HCT116 (cell line): Measurements from ENCODE around the gene IFIH1. TPM values are rescaled to one million over a fixed set of nuclear protein-coding genes. Genes with fewer than 3 reads are reported as not detected.

ENCODE experiments used
- ATAC-seq: fragments of 200-7000 bp; cut with Tn5 transposase; 2 replicates; pipeline ENCODE4 v1.9.1; 2020; ENCODE audit warnings: mild to moderate bottlenecking, moderate library complexity
- BruUV-seq: library from RNA; stranded (reverse); fragments of 400-500 nt; replicated peaks from 2 replicates; lab custom pipeline; 2021; lab: Mats Ljungman, UMichigan
- CTCF ChIA-PET: fragments of 300-600 bp; sonication (Branson Sonifier 250); formaldehyde crosslinking; loops from one replicate; lab custom pipeline; 2021; ENCODE audit warnings: antibody characterized with exemption; lab: Charles Lee
- POLR2A ChIA-PET: fragments of 300-600, 350-600 bp; sonication (Branson Sonifier 250); formaldehyde crosslinking; loops from one replicate; lab custom pipeline; 2021; ENCODE audit warnings: antibody characterized with exemption; lab: Charles Lee
- RAD21 ChIA-PET, 2 experiments: fragments of 300-600 bp; sonication (Branson Sonifier 250); formaldehyde crosslinking; loops; one replicate each; lab custom pipeline; 2023; ENCODE audit warnings: low total read pairs in 2 of 2; ENCODE audit not compliant: uncharacterized antibody in 2 of 2, unreplicated experiment in 2 of 2, low non-redundant PET in 1 of 2; lab: Charles Lee
- DNase-seq: peaks from one replicate; pipeline ENCODE4 v3.0.0-alpha.2; 2010; ENCODE audit warnings: low read depth, low spot score
- H2AFZ ChIP-seq: fragments of 200-600 bp; shearing (Covaris generic), sonication (generic); 2 replicates; pipeline ENCODE4 v1.6.1; 2017; ENCODE audit warnings: low read depth, mixed run types, mixed read lengths, antibody characterized with exemption, low read length; ENCODE audit not compliant: poor library complexity, severe bottlenecking
- H3K27ac ChIP-seq: 2 replicates; pipeline ENCODE4 v1.5.1; 2012; ENCODE audit warnings: low read depth, low read length
- H3K27me3 ChIP-seq: fragments of 200-600 bp; sonication (generic); 2 replicates; pipeline ENCODE4 v1.6.1; 2016; ENCODE audit warnings: mixed run types, low read length, mixed read lengths; ENCODE audit not compliant: insufficient read depth
- H3K36me3 ChIP-seq, 2 experiments: fragments of 200-500 bp in 1 of 2; fragments of 200-600 bp in 1 of 2; sonication (Bioruptor generic) in 1 of 2; sonication (generic) in 1 of 2; 2 replicates each; pipeline versions ENCODE4 v1.5.1 to v1.6.1; 2014 to 2016; ENCODE audit warnings: low read length in 2 of 2, inconsistent platforms in 1 of 2, mixed read lengths in 1 of 2, mixed run types in 1 of 2; ENCODE audit not compliant: insufficient read depth in 2 of 2, control insufficient read depth in 1 of 2
- H3K4me1 ChIP-seq, 2 experiments: fragments of 200-600 bp in 1 of 2; sonication (generic) in 1 of 2; 2 replicates each; pipeline versions ENCODE4 v1.5.1 to v1.6.1; 2012 to 2017; ENCODE audit warnings: low read length in 2 of 2, inconsistent platforms in 1 of 2, mild to moderate bottlenecking in 1 of 2, mixed read lengths in 1 of 2, mixed run types in 1 of 2, moderate library complexity in 1 of 2; ENCODE audit not compliant: insufficient read depth in 2 of 2, control insufficient read depth in 1 of 2
- H3K4me2 ChIP-seq: fragments of 200-600 bp; sonication (generic); 2 replicates; pipeline ENCODE4 v1.6.1; 2017; ENCODE audit warnings: mixed run types, low read length, mixed read lengths
- H3K4me3 ChIP-seq, 2 experiments: fragments of 200-600 bp in 1 of 2; sonication (generic) in 1 of 2; replicated peaks in 1 of 2; 2 replicates each; pipeline ENCODE4 v1.5.1; 2011 to 2016; ENCODE audit warnings: low read length in 2 of 2, control low read depth in 1 of 2, low read depth in 1 of 2, mild to moderate bottlenecking in 1 of 2, mixed read lengths in 1 of 2, mixed run types in 1 of 2
- H3K79me2 ChIP-seq: fragments of 200-600 bp; sonication (generic); 2 replicates; pipeline ENCODE4 v1.6.1; 2017; ENCODE audit warnings: mild to moderate bottlenecking, mixed run types, low read length, moderate library complexity, mixed read lengths; ENCODE audit not compliant: insufficient read depth
- H3K9ac ChIP-seq: fragments of 200-600 bp; sonication (generic); 2 replicates; pipeline ENCODE4 v1.6.1; 2016; ENCODE audit warnings: low read length, mixed read lengths
- H3K9me2 ChIP-seq: fragments of 200-600 bp; sonication (generic), shearing (Covaris generic); 2 replicates; pipeline ENCODE4 v1.6.1; 2017; ENCODE audit warnings: mixed run types, mild to moderate bottlenecking, moderate library complexity; ENCODE audit not compliant: insufficient read depth
- H3K9me3 ChIP-seq, 2 experiments: fragments of 200-500 bp in 1 of 2; fragments of 200-600 bp in 1 of 2; sonication (Bioruptor generic) in 1 of 2; sonication (generic) in 1 of 2; 2 replicates each; pipeline ENCODE4 v1.6.1; 2014 to 2017; ENCODE audit warnings: low read length in 2 of 2, mixed read lengths in 2 of 2, inconsistent platforms in 1 of 2, low read depth in 1 of 2, mild to moderate bottlenecking in 1 of 2, mixed run types in 1 of 2, moderate library complexity in 1 of 2; ENCODE audit not compliant: control insufficient read depth in 1 of 2, insufficient read depth in 1 of 2
- H4K20me1 ChIP-seq: fragments of 200-600 bp; sonication (generic), shearing (Covaris generic); 2 replicates; pipeline ENCODE4 v1.6.1; 2017; ENCODE audit warnings: mixed run types, mild to moderate bottlenecking, moderate library complexity; ENCODE audit not compliant: insufficient read depth
- ATF3 ChIP-seq: IDR thresholded peaks from 2 replicates; pipeline ENCODE4 v1.6.1; 2012
- CEBPB ChIP-seq: IDR thresholded peaks from 2 replicates; pipeline ENCODE4 v1.6.1; 2012; ENCODE audit warnings: low read depth
- EGR1 ChIP-seq: IDR thresholded peaks from 2 replicates; pipeline ENCODE4 v1.6.1; 2012; ENCODE audit warnings: low read depth
- ELF1 ChIP-seq: IDR thresholded peaks from 2 replicates; pipeline ENCODE4 v1.6.1; 2012; ENCODE audit warnings: low read depth, borderline replicate concordance
- EZH2phosphoT487 ChIP-seq: fragments of 200-600 bp; IDR thresholded peaks from 2 replicates; pipeline ENCODE4 v1.6.1; 2018; ENCODE audit warnings: antibody characterized with exemption, borderline replicate concordance
- FOSL1 ChIP-seq: IDR thresholded peaks from 2 replicates; pipeline ENCODE4 v1.6.1; 2012; ENCODE audit warnings: low read depth
- MAX ChIP-seq: IDR thresholded peaks from 2 replicates; pipeline ENCODE4 v1.6.1; 2012
- POLR2A ChIP-seq: IDR thresholded peaks from 2 replicates; pipeline ENCODE4 v1.7.0; 2011; ENCODE audit warnings: borderline replicate concordance; ENCODE audit not compliant: insufficient read depth, insufficient read length; ENCODE audit errors: extremely low read depth
- SP1 ChIP-seq: IDR thresholded peaks from 2 replicates; pipeline ENCODE4 v1.6.1; 2012; ENCODE audit warnings: low read depth
- SRF ChIP-seq: IDR thresholded peaks from 2 replicates; pipeline ENCODE4 v1.6.1; 2012; ENCODE audit warnings: low read depth
- YY1 ChIP-seq: IDR thresholded peaks from 2 replicates; pipeline ENCODE4 v1.6.1; 2011; ENCODE audit warnings: low read length, low read depth, moderate library complexity, mild to moderate bottlenecking; ENCODE audit not compliant: insufficient replicate concordance; ENCODE audit errors: extremely low read depth
- intact Hi-C: fragments of 100-400 bp; cut with micrococcal nuclease; formaldehyde crosslinking; loops from 2 replicates; pipeline ENCODE4 v1.10.0; 2022
- total RNA-seq: library from RNA; stranded (reverse); gene quantifications from one replicate; pipeline ENCODE4 v1.2.1, GENCODE V29; 2021; ENCODE audit not compliant: unreplicated experiment

IFIH1 gene
- total RNA-seq, 1 experiment from 2014 or later: 7.0 TPM

GRCh38 chr2:162295009-162295408 lies 23.5 kb downstream of the IFIH1 start (continued):
- no peak for TF ChIP-seq YY1
- no peak for TF ChIP-seq FOSL1
- no peak for TF ChIP-seq SRF
- TF ChIP-seq EGR1: no peak
- TF ChIP-seq SP1: no peak

GRCh38 chr2:162293122-162293786 lies 25.2 kb downstream of the IFIH1 start:
- POLR2A ChIA-PET: no interaction called here
- ATAC-seq: no peak
- RAD21 ChIA-PET: no interaction called here

More at GRCh38 chr2:162293122-162293786, 25.2 kb downstream of the IFIH1 start:
- no peaks in the 10 kb centered on the region for H4K20me1 ChIP-seq
- no peaks in the 10 kb centered on the region for H3K36me3 ChIP-seq
- H3K27me3 ChIP-seq: no peaks in the 10 kb centered on the region
- CTCF ChIA-PET: interaction anchor here (0.9 to 2.1 kb wide), 2 partner anchors 72 to 139 kb away, joined by 4 to 8 read pairs; no protein-coding TSS in a partner anchor
- no TSS peak for BruUV-seq
- H3K79me2 ChIP-seq: no peaks in the 10 kb centered on the region
- no peak overlapping the region for H3K9ac ChIP-seq
- H3K9me3 ChIP-seq: no peaks in the 10 kb centered on the region
- H3K4me2 ChIP-seq: no peak overlapping the region
- no peaks in the 10 kb centered on the region for H3K9me2 ChIP-seq
- no peak for DNase-seq
- H3K4me3 ChIP-seq: no peak overlapping the region
- H2AFZ ChIP-seq: no peak overlapping the region
- no peak overlapping the region for H3K27ac ChIP-seq
- intact Hi-C loops: no loop called here
- no peaks in the 10 kb centered on the region for H3K4me1 ChIP-seq
- no peak for TF ChIP-seq SP1
- TF ChIP-seq POLR2A: no peak
- no peak for TF ChIP-seq ATF3
- no peak for TF ChIP-seq MAX
- no peak for TF ChIP-seq CEBPB
- no peak for TF ChIP-seq SRF
- TF ChIP-seq EZH2phosphoT487: no peak
- no peak for TF ChIP-seq ELF1
- TF ChIP-seq YY1: no peak
